Upper lobe of left lung (tissue), 4 donors: ENCODE measurements around the gene FOXO1.

ENCODE experiments used
- POLR2A ChIP-seq, 4 donors: fragments of 450-650 bp; IDR thresholded peaks; one replicate each; pipeline ENCODE4 v1.5.1; 2016 to 2017; ENCODE audit warnings: antibody characterized with exemption in 4 of 4, mild to moderate bottlenecking in 2 of 4
- POLR2AphosphoS5 ChIP-seq, 2 donors: sonication (generic); formaldehyde crosslinking; IDR thresholded peaks; one replicate each; pipeline ENCODE4 v1.5.1; 2017; ENCODE audit warnings: antibody characterized with exemption in 2 of 2
- TF ChIP-seq, protein P1 (sequence below), 6 experiments: fragments of 450-650 bp in 4 of 6; fragments of 200-600 bp in 2 of 6; sonication (generic) in 2 of 6; IDR thresholded peaks; one replicate each; pipeline ENCODE4 v1.5.1; 2016 to 2019; ENCODE audit warnings: antibody characterized with exemption in 6 of 6

DNA sequence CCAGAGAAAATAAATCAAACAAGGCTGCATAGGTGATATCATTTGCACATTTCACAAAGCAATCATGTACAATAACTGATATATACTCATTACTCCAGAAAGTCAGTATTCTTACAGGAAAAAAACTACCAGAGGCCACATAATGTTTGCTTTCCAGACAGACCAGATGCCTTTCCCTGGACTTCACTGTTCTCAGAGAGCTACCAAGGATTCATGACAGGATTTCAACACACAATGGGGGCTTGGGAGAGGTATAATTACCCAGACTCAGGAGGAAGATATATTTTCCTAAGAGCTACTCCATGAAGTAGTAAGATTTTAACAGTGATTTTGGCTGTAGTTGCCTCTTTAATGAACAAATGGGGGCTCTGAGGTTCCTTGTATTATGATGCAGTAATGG, 110.0 kb downstream of the FOXO1 start:
- TF ChIP-seq, protein P1, sequence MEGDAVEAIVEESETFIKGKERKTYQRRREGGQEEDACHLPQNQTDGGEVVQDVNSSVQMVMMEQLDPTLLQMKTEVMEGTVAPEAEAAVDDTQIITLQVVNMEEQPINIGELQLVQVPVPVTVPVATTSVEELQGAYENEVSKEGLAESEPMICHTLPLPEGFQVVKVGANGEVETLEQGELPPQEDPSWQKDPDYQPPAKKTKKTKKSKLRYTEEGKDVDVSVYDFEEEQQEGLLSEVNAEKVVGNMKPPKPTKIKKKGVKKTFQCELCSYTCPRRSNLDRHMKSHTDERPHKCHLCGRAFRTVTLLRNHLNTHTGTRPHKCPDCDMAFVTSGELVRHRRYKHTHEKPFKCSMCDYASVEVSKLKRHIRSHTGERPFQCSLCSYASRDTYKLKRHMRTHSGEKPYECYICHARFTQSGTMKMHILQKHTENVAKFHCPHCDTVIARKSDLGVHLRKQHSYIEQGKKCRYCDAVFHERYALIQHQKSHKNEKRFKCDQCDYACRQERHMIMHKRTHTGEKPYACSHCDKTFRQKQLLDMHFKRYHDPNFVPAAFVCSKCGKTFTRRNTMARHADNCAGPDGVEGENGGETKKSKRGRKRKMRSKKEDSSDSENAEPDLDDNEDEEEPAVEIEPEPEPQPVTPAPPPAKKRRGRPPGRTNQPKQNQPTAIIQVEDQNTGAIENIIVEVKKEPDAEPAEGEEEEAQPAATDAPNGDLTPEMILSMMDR (IDR thresholded peaks at IDR 0.05): no peak
- TF ChIP-seq POLR2A (IDR thresholded peaks at IDR 0.05) (no peak), POLR2AphosphoS5 (IDR thresholded peaks at IDR 0.05) (no peak)
